ENCODE results near the gene PDAP1.

GRCh38 chr7:99392046-99392445 lies 16.4 kb downstream of the PDAP1 start:
- TF ChIP-seq CTCF (conservative IDR thresholded peaks at IDR 0.05), result no peak
- TF ChIP-seq EZH2 (IDR thresholded peaks at IDR 0.05; ENCODE audit: low read depth), result no peak
